K562 (cell line): ENCODE results near the gene BCAP31.

Experiments
- ESRRA ChIP-seq: fragments of 450-650 bp; IDR thresholded peaks from 2 replicates; pipeline ENCODE4 v1.6.1; 2014; ENCODE audit warnings: low read depth, mild to moderate bottlenecking, moderate library complexity, borderline replicate concordance
- EZH2 ChIP-seq: IDR thresholded peaks from 2 replicates; pipeline ENCODE4 v1.6.1; 2012; ENCODE audit warnings: low read depth, mild to moderate bottlenecking, inconsistent platforms, low read length, borderline replicate concordance
- JUN ChIP-seq, 2 experiments: sonication (generic) in 1 of 2; formaldehyde crosslinking in 1 of 2; IDR thresholded peaks; 2 replicates each; pipeline versions ENCODE4 v1.6.1 to v1.8.0; 2012 to 2022; ENCODE audit warnings: borderline replicate concordance in 2 of 2, mild to moderate bottlenecking in 2 of 2, improper control_type of control experiment in 1 of 2, low read depth in 1 of 2, low read length in 1 of 2, missing genetic modification reagents in 1 of 2
- POLR2A ChIP-seq: fragments of 450-650 bp; conservative IDR thresholded peaks from 2 replicates; pipeline ENCODE4 v1.6.1; 2016
- RCOR1 ChIP-seq, 2 experiments: IDR thresholded peaks; 2 replicates each; pipeline ENCODE4 v1.6.1; 2012; ENCODE audit warnings: low read depth in 2 of 2, low read length in 2 of 2, borderline replicate concordance in 1 of 2, improper control_type of control experiment in 1 of 2
- TCF7L2 ChIP-seq: fragments of 150-350 bp; IDR thresholded peaks from 2 replicates; pipeline ENCODE4 v1.6.1; 2016; ENCODE audit warnings: low read depth, mild to moderate bottlenecking, low read length, moderate library complexity
- ZNF12 ChIP-seq: sonication (generic); formaldehyde crosslinking; IDR thresholded peaks from 2 replicates; pipeline ENCODE4 v1.4.0; 2020; ENCODE audit warnings: mild to moderate bottlenecking, missing genetic modification reagents
- ZNF146 ChIP-seq: IDR thresholded peaks from one replicate; pipeline ENCODE4 v1.6.1; 2018; ENCODE audit warnings: missing compliant biosample characterization; ENCODE audit not compliant: unreplicated experiment
- ZNF274 ChIP-seq: IDR thresholded peaks from 2 replicates; pipeline ENCODE4 v1.6.1; 2011; ENCODE audit warnings: low read depth, mild to moderate bottlenecking, low read length, moderate library complexity, borderline replicate concordance
- TF ChIP-seq, protein P1 (sequence below), 3 experiments: IDR thresholded peaks in 2 of 3; conservative IDR thresholded peaks in 1 of 3; 2 replicates each; pipeline ENCODE4 v1.5.1; 2011 to 2012; ENCODE audit warnings: low read length in 3 of 3, mild to moderate bottlenecking in 3 of 3, control low read depth in 2 of 3, improper control_type of control experiment in 1 of 3, inconsistent platforms in 1 of 3, low read depth in 1 of 3, mixed read lengths in 1 of 3, moderate library complexity in 1 of 3; ENCODE audit not compliant: insufficient read depth in 2 of 3
- TF ChIP-seq, protein P2 (sequence below): sonication (generic); formaldehyde crosslinking; IDR thresholded peaks from 2 replicates; pipeline ENCODE4 v1.8.1; 2023; ENCODE audit warnings: mild to moderate bottlenecking, missing genetic modification reagents
- TF ChIP-seq, protein P3 (sequence below): fragments of 450-650 bp; formaldehyde crosslinking; IDR thresholded peaks from 2 replicates; pipeline ENCODE4 v1.4.0; 2020; ENCODE audit warnings: mild to moderate bottlenecking, moderate library complexity

DNA sequence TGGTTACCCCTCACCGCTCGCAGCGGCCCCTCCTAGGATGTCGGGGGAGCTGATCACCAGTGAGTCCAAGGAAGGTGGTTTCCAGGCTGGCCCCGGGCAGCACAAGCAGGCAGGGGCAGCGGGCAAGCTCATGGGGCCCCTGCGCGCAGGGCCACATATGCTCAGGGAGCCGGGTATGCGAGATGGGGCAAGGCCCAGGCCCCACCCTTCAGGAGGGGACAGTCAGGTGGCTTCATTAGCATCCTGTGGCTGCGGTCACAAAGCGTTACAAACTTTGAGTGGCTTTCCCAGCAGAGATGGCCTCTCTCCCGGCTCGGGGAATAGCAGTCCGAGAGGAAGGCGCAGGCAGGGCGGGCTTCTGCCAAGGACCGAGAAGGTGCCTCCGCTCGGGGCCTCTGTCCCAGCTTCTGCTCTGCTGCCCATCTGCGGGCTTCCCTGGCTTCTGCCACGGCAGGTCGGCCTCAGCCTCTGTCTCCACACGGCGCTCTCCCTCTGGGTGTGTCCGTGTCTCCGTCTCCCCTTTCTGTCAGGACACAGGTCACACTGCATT is 13.9 kb upstream of the BCAP31 start:
- TF ChIP-seq POLR2A (no peak), JUN (IDR thresholded peaks at IDR 0.05; ENCODE audit: borderline replicate concordance, low read depth, low read length) (no peak), JUN (CRISPR knock-in tag; IDR thresholded peaks at IDR 0.05; ENCODE audit: borderline replicate concordance) (no peak), ZNF12 (CRISPR knock-in tag) (no peak), EZH2 (no peak), RCOR1 (IDR thresholded peaks at IDR 0.05; ENCODE audit: borderline replicate concordance in 1 of 2, low read depth in 2 of 2, low read length in 2 of 2) (no peak), ZNF274 (no peak), ESRRA (no peak), TCF7L2 (no peak), ZNF146 (CRISPR knock-in tag) (no peak)
- TF ChIP-seq, protein P1, sequence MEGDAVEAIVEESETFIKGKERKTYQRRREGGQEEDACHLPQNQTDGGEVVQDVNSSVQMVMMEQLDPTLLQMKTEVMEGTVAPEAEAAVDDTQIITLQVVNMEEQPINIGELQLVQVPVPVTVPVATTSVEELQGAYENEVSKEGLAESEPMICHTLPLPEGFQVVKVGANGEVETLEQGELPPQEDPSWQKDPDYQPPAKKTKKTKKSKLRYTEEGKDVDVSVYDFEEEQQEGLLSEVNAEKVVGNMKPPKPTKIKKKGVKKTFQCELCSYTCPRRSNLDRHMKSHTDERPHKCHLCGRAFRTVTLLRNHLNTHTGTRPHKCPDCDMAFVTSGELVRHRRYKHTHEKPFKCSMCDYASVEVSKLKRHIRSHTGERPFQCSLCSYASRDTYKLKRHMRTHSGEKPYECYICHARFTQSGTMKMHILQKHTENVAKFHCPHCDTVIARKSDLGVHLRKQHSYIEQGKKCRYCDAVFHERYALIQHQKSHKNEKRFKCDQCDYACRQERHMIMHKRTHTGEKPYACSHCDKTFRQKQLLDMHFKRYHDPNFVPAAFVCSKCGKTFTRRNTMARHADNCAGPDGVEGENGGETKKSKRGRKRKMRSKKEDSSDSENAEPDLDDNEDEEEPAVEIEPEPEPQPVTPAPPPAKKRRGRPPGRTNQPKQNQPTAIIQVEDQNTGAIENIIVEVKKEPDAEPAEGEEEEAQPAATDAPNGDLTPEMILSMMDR (IDR thresholded peaks at IDR 0.05 in 2 of 3, conservative IDR thresholded peaks at IDR 0.05 in 1 of 3; ENCODE audit: insufficient read depth in 2 of 3, low read depth in 1 of 3, low read length in 3 of 3), result no peak
- TF ChIP-seq, protein P2, sequence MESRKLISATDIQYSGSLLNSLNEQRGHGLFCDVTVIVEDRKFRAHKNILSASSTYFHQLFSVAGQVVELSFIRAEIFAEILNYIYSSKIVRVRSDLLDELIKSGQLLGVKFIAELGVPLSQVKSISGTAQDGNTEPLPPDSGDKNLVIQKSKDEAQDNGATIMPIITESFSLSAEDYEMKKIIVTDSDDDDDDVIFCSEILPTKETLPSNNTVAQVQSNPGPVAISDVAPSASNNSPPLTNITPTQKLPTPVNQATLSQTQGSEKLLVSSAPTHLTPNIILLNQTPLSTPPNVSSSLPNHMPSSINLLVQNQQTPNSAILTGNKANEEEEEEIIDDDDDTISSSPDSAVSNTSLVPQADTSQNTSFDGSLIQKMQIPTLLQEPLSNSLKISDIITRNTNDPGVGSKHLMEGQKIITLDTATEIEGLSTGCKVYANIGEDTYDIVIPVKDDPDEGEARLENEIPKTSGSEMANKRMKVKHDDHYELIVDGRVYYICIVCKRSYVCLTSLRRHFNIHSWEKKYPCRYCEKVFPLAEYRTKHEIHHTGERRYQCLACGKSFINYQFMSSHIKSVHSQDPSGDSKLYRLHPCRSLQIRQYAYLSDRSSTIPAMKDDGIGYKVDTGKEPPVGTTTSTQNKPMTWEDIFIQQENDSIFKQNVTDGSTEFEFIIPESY (CRISPR knock-in tag), result no peak
- TF ChIP-seq, protein P3, sequence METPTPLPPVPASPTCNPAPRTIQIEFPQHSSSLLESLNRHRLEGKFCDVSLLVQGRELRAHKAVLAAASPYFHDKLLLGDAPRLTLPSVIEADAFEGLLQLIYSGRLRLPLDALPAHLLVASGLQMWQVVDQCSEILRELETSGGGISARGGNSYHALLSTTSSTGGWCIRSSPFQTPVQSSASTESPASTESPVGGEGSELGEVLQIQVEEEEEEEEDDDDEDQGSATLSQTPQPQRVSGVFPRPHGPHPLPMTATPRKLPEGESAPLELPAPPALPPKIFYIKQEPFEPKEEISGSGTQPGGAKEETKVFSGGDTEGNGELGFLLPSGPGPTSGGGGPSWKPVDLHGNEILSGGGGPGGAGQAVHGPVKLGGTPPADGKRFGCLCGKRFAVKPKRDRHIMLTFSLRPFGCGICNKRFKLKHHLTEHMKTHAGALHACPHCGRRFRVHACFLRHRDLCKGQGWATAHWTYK (CRISPR knock-in tag), result no peak
